OCI-LY3 (cell line): ENCODE results near the gene SIN3A.
A peak's percentile ranks its signal among the peaks of the same experiment; 100 is the strongest.

ENCODE experiments used
- H2AFZ ChIP-seq: fragments of 200-600, 300-600 bp; shearing (Covaris generic); 2 replicates; pipeline ENCODE4 v1.6.0; 2014; ENCODE audit warnings: antibody characterized with exemption, low read depth, low read length
- H3K27ac ChIP-seq: fragments of 200-600, 300-600 bp; sonication (generic); 2 replicates; pipeline ENCODE4 v1.5.1; 2014; ENCODE audit warnings: mild to moderate bottlenecking, low read length, moderate library complexity, mixed read lengths
- H3K27me3 ChIP-seq: fragments of 200-600, 300-600 bp; sonication (generic); 2 replicates; pipeline ENCODE4 v1.6.1; 2014; ENCODE audit warnings: low read depth, low read length, mixed read lengths
- H3K36me3 ChIP-seq: fragments of 200-600, 300-600 bp; sonication (generic); replicated peaks from 2 replicates; pipeline ENCODE3; 2014; ENCODE audit warnings: low read depth, low read length, mixed read lengths
- H3K4me1 ChIP-seq: fragments of 300-600, 200-600 bp; sonication (generic); 2 replicates; pipeline ENCODE4 v1.6.1; 2014; ENCODE audit warnings: low read length, mixed read lengths
- H3K4me2 ChIP-seq: fragments of 200-600, 300-600 bp; sonication (generic); 2 replicates; pipeline ENCODE4 v1.6.1; 2014; ENCODE audit warnings: low read length, mixed read lengths
- H3K4me3 ChIP-seq: fragments of 300-600, 200-600 bp; sonication (generic); 2 replicates; pipeline ENCODE4 v1.5.1; 2014; ENCODE audit warnings: antibody characterized with exemption, mild to moderate bottlenecking, low read length, moderate library complexity
- H3K79me2 ChIP-seq: fragments of 300-600, 200-600 bp; shearing (Covaris generic); 2 replicates; pipeline ENCODE4 v1.6.1; 2014; ENCODE audit warnings: mild to moderate bottlenecking, low read length, mixed read lengths
- H3K9ac ChIP-seq: fragments of 300-600, 200-600 bp; shearing (Covaris generic); 2 replicates; pipeline ENCODE4 v1.6.0; 2014; ENCODE audit warnings: mild to moderate bottlenecking, low read length, moderate library complexity
- H3K9me3 ChIP-seq: fragments of 200-600, 300-600 bp; shearing (Covaris generic); 2 replicates; pipeline ENCODE4 v1.6.1; 2014; ENCODE audit warnings: low read length, mixed read lengths; ENCODE audit not compliant: insufficient read depth
- H4K20me1 ChIP-seq: fragments of 200-600, 300-600 bp; sonication (generic); 2 replicates; pipeline ENCODE4 v1.6.1; 2016; ENCODE audit warnings: low read length, mixed read lengths; ENCODE audit not compliant: insufficient read depth
- EZH2phosphoT487 ChIP-seq: fragments of 200-600 bp; shearing (Covaris generic); IDR thresholded peaks from 2 replicates; pipeline ENCODE4 v1.6.1; 2018; ENCODE audit warnings: antibody characterized with exemption, mixed run types, low read depth
- TF ChIP-seq, protein P1 (sequence below): fragments of 200-600, 300-600 bp; sonication (generic); IDR thresholded peaks from 2 replicates; pipeline ENCODE4 v1.5.1; 2014; ENCODE audit warnings: antibody characterized with exemption, low read length, low read depth

Gene SIN3A

DNA sequence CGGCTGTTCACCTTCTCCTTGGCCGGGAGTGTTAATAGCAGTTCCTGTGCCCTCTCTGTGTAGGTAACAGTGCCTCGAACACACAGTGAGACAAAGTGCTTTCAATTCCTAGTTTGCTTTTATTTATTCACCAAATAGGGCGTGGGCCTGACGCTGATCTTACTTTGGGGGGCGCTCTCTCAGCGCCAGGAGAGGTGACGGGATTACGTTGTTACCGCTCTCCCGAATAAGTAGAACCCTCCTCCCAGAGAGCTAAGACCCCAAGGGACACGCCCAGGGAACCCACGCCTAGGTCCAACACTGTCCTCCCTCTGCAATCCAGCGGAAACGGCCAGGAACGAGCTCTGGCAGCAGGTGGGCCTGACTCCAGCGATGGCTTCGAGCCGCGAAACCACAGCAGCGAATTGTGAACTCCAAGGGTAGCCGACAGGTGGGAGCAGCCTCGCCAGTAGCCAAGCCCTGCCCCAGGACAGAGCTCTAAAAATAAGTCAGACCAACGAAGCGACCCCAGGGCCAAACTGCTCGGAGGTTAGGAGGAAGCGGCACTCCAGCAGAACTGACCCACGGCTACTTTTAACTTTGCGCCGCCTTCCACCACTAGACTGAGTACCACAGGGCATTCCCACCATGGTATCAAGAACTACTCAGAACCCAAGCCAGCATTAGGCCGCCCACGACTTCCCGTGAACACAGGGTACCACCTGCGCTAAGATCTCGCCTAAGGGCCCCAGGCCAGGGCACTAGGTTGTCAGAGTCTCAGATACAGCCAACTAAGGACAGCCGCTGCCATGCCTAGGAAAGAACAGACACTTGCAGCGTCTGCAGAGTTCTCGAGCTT, 1.6 kb upstream of the SIN3A start:
- Histone ChIP-seq H3K27ac (peak overlapping the region; percentile 91), H3K36me3 (no peaks in the 10 kb centered on the region), H3K9ac (peak overlapping the region; percentile 98), H3K4me3 (peak overlapping the region; percentile 90), H3K27me3 (no peaks in the 10 kb centered on the region), H2AFZ (no peak overlapping the region), H3K4me1 (peaks cover 17% of the 10 kb centered on the region), H4K20me1 (peaks cover 27% of the 10 kb centered on the region), H3K79me2 (peaks cover 48% of the 10 kb centered on the region), H3K9me3 (no peaks in the 10 kb centered on the region), H3K4me2 (peak overlapping the region; percentile 92)
- TF ChIP-seq, protein P1, sequence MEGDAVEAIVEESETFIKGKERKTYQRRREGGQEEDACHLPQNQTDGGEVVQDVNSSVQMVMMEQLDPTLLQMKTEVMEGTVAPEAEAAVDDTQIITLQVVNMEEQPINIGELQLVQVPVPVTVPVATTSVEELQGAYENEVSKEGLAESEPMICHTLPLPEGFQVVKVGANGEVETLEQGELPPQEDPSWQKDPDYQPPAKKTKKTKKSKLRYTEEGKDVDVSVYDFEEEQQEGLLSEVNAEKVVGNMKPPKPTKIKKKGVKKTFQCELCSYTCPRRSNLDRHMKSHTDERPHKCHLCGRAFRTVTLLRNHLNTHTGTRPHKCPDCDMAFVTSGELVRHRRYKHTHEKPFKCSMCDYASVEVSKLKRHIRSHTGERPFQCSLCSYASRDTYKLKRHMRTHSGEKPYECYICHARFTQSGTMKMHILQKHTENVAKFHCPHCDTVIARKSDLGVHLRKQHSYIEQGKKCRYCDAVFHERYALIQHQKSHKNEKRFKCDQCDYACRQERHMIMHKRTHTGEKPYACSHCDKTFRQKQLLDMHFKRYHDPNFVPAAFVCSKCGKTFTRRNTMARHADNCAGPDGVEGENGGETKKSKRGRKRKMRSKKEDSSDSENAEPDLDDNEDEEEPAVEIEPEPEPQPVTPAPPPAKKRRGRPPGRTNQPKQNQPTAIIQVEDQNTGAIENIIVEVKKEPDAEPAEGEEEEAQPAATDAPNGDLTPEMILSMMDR = peak; percentile 67
- TF ChIP-seq EZH2phosphoT487 = no peak

GRCh38 chr15:75452364-75452864, 924 bp upstream of the SIN3A start:
- peaks cover 34% of the 10 kb centered on the region for H4K20me1 ChIP-seq
- peak overlapping the region; percentile 90 for H3K4me3 ChIP-seq
- H3K9me3 ChIP-seq = no peaks in the 10 kb centered on the region
- TF ChIP-seq, protein P1 = no peak
- no peak for TF ChIP-seq EZH2phosphoT487
- H3K27ac ChIP-seq = peak overlapping the region; percentile 91
- H3K4me1 ChIP-seq = peaks cover 18% of the 10 kb centered on the region
- peaks cover 3% of the 10 kb centered on the region for H3K36me3 ChIP-seq
- peak overlapping the region; percentile 92 for H3K4me2 ChIP-seq
- peaks cover 55% of the 10 kb centered on the region for H3K79me2 ChIP-seq
- H3K9ac ChIP-seq = peak overlapping the region; percentile 98
- H2AFZ ChIP-seq = no peak overlapping the region
- no peaks in the 10 kb centered on the region for H3K27me3 ChIP-seq

GRCh38 chr15:75451202-75451673, 252 bp downstream of the SIN3A start:
- Histone ChIP-seq H4K20me1 (peaks cover 46% of the 10 kb centered on the region), H3K27me3 (no peaks in the 10 kb centered on the region), H3K9ac (peak overlapping the region; percentile 97), H2AFZ (no peak overlapping the region), H3K36me3 (peaks cover 8% of the 10 kb centered on the region), H3K9me3 (no peaks in the 10 kb centered on the region), H3K27ac (peak overlapping the region; percentile 91), H3K4me2 (peak overlapping the region; percentile 62), H3K79me2 (peaks cover 67% of the 10 kb centered on the region), H3K4me1 (peaks cover 24% of the 10 kb centered on the region), H3K4me3 (peak overlapping the region; percentile 91)
- TF ChIP-seq EZH2phosphoT487 = no peak
- TF ChIP-seq, protein P1 = no peak
